GM04503 (cell line): ENCODE results near the gene GATM.
"Not testable (repeated sequence)": the region's sequence is repeated elsewhere in the genome, so short reads cannot be mapped to it uniquely, and the experiment has no call there.

Experiments
- DNase-seq: peaks from one replicate; pipeline ENCODE4 v3.0.0-alpha.2; 2012; ENCODE audit warnings: low read depth

GATM gene

GRCh38 chr15:45387380-45388007 is 9.2 kb upstream of the GATM start:
- DNase-seq: no peak

- DNase-seq: no peak
Observed at GRCh38 chr15:45386974-45387373, 8.6 kb upstream of the GATM start.

- no peak for DNase-seq
Observed at GRCh38 chr15:45386420-45386819, 8.1 kb upstream of the GATM start.

- DNase-seq: no peak
Observed at GRCh38 chr15:45385590-45385989, 7.2 kb upstream of the GATM start.

- DNase-seq: no peak
Observed at GRCh38 chr15:45384700-45385099, 6.4 kb upstream of the GATM start.

- DNase-seq: no peak
Observed at GRCh38 chr15:45378913-45379262, 544 bp upstream of the GATM start.

GRCh38 chr15:45377609-45378148 is 665 bp downstream of the GATM start:
- DNase-seq: no peak

- no peak for DNase-seq
Observed at GRCh38 chr15:45376967-45377608, 1.3 kb downstream of the GATM start.

- DNase-seq: no peak
Observed at GRCh38 chr15:45376300-45376928, 1.9 kb downstream of the GATM start.

GRCh38 chr15:45375836-45376235 is 2.5 kb downstream of the GATM start:
- no peak for DNase-seq

GRCh38 chr15:45373976-45374375 is 4.4 kb downstream of the GATM start:
- DNase-seq: no peak

- no peak for DNase-seq
Observed at GRCh38 chr15:45372041-45372995, 6.0 kb downstream of the GATM start.

- DNase-seq: no peak
Observed at GRCh38 chr15:45371546-45371945, 6.8 kb downstream of the GATM start.

- not testable (repeated sequence) for DNase-seq
Observed at GRCh38 chr15:45370042-45370441, 8.3 kb downstream of the GATM start.

GRCh38 chr15:45367222-45367621 is 11.1 kb downstream of the GATM start:
- not testable (repeated sequence) for DNase-seq

- no peak for DNase-seq
Observed at GRCh38 chr15:45364271-45364670, 14.1 kb downstream of the GATM start.

- DNase-seq: no peak
Observed at GRCh38 chr15:45363801-45364200, 14.5 kb downstream of the GATM start.

- DNase-seq: no peak
Observed at GRCh38 chr15:45363334-45363733, 15.0 kb downstream of the GATM start.

GRCh38 chr15:45362419-45362818 is 15.9 kb downstream of the GATM start:
- DNase-seq: no peak

GRCh38 chr15:45361878-45362277 is 16.5 kb downstream of the GATM start:
- no peak for DNase-seq

- no peak for DNase-seq
Observed at GRCh38 chr15:45355860-45356259, 22.5 kb downstream of the GATM start.

GRCh38 chr15:45354711-45355110 is 23.6 kb downstream of the GATM start:
- no peak for DNase-seq
